Coronary artery (tissue), 2 donors: ENCODE measurements around the gene RPH3AL.
"Not testable (repeated sequence)": the region's sequence is repeated elsewhere in the genome, so short reads cannot be mapped to it uniquely, and the experiment has no call there.

ENCODE experiments used
- DNase-seq: peaks from one replicate; pipeline ENCODE4 v3.0.0-alpha.2; 2017; ENCODE audit warnings: low spot score
- H3K27ac ChIP-seq, 2 donors: fragments of 200-600 bp; sonication (generic); one replicate each; pipeline ENCODE4 v1.5.1; 2016 to 2019
- H3K4me3 ChIP-seq: fragments of 200-600 bp; sonication (generic); 2 replicates; pipeline ENCODE4 v1.5.1; 2016; ENCODE audit warnings: mild to moderate bottlenecking, moderate library complexity
- TF ChIP-seq, protein P1 (sequence below): fragments of 200-600 bp; sonication (generic); IDR thresholded peaks from one replicate; pipeline ENCODE4 v1.5.1; 2019; ENCODE audit warnings: antibody characterized with exemption

The RPH3AL gene

DNA sequence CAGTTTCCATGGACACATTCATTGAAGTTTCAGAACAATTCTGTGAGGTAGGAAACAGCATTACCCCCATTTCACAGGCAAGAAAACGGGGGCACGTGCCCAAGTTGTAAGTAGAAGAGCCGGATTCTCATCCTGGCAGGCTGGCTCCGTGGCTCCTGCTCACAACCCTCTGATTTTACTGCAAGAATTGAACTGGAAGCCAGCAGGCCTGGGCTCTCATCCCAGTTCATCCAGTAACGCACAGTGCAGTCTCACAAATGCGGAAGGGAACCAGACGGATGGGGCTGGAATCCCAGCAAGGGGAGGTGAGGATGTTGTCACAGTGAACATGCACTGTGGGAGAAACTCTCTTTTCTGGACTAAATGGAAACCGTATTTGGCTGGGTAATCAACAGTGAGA is 130.4 kb downstream of the RPH3AL start:
- no peak for DNase-seq

DNA sequence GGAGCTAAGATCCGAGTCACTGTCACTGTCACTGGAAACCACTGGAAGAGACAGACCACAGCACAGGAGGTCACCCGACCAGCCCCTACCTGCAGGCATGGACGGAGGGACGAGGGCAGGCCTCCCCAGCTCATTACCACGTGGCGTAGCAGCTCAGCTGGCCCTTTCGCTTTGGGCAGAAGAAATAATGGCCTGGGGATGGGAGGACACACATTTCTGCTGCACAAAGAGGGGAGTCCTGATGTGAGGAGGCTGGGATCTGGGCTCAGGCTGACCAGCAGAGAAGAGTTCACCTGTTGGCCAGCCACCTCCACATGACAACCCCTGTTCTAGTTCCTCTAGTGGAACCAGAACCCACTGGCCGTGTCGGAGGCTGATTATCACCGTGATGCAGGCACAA is 132.9 kb downstream of the RPH3AL start:
- no peak overlapping the region for H3K4me3 ChIP-seq
- TF ChIP-seq, protein P1, sequence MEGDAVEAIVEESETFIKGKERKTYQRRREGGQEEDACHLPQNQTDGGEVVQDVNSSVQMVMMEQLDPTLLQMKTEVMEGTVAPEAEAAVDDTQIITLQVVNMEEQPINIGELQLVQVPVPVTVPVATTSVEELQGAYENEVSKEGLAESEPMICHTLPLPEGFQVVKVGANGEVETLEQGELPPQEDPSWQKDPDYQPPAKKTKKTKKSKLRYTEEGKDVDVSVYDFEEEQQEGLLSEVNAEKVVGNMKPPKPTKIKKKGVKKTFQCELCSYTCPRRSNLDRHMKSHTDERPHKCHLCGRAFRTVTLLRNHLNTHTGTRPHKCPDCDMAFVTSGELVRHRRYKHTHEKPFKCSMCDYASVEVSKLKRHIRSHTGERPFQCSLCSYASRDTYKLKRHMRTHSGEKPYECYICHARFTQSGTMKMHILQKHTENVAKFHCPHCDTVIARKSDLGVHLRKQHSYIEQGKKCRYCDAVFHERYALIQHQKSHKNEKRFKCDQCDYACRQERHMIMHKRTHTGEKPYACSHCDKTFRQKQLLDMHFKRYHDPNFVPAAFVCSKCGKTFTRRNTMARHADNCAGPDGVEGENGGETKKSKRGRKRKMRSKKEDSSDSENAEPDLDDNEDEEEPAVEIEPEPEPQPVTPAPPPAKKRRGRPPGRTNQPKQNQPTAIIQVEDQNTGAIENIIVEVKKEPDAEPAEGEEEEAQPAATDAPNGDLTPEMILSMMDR, result no peak
- no peak for DNase-seq
- no peak overlapping the region for H3K27ac ChIP-seq

More for the DNA sequence above, 130.4 kb downstream of the RPH3AL start:
- TF ChIP-seq, protein P1, result no peak
- Histone ChIP-seq H3K4me3 (no peak overlapping the region), H3K27ac (no peak overlapping the region)

GRCh38 chr17:218432-219110 is 134.0 kb downstream of the RPH3AL start:
- no peak for DNase-seq
- no peak overlapping the region for H3K27ac ChIP-seq
- TF ChIP-seq, protein P1, result no peak
- H3K4me3 ChIP-seq, result no peak overlapping the region

GRCh38 chr17:216625-217024 is 136.0 kb downstream of the RPH3AL start:
- TF ChIP-seq, protein P1, result no peak
- no peak overlapping the region for H3K4me3 ChIP-seq
- H3K27ac ChIP-seq, result no peak overlapping the region
- no peak for DNase-seq

- not testable (repeated sequence) for DNase-seq
Observed at GRCh38 chr17:215563-216478, 136.8 kb downstream of the RPH3AL start.

DNA sequence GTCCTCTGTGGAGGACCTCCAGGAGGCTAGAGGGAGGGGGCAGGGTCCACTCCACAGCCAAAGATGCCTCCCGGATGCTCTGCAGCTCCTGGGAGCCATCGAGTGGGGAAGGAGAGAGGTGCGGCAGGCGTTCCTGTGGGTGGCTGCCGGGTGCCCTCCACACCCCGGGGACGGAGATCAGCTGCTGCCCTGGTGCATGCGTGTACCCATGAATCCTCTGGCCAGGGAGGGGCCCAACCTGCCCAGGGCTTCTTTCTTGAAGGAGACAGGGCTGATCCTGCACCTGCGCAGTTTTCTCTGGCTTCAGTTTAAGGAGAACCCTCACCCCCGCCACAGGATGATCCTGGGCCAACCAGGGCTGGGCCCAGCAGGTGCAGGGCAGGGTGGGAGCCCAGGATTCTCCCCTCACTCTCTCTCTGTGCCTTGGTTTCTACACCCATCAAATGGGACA is 137.7 kb downstream of the RPH3AL start:
- no peak for DNase-seq
- TF ChIP-seq, protein P1, result no peak
- H3K27ac ChIP-seq, result no peak overlapping the region
- H3K4me3 ChIP-seq, result no peak overlapping the region

More at GRCh38 chr17:215563-216478, 136.8 kb downstream of the RPH3AL start:
- H3K4me3 ChIP-seq, H3K27ac ChIP-seq: not testable (repeated sequence)

- Histone ChIP-seq H3K4me3 (no peak overlapping the region), H3K27ac (no peak overlapping the region)
- TF ChIP-seq, protein P1, result no peak
- DNase-seq, result no peak
Observed at GRCh38 chr17:213286-214105, 139.1 kb downstream of the RPH3AL start.
